ENCODE measurements around the gene C11orf86.

The C11orf86 gene

DNA sequence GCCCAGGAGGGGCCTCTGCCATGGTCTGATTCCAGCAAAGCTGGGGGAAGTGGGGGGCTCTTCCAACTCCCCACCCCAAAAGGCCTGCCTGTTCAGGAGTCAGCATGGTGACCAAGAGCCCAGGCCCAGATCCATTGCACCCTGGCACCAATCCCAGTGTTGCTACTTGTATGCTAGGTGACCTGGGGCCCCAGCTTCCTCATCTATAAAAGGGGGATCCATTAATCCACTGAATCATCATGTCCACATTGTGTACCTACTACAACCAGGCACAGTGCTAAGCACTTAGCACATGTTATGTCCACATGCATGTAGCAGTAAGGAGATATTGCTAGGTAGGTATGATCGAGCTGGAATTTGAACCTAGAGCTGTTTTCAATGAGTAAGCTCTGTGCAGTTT is 49.9 kb downstream of the C11orf86 start:
- Histone ChIP-seq H2AFZ (ENCODE audit: low read length, unreplicated experiment) (no peak overlapping the region), H3K27me3 (ENCODE audit: insufficient read depth, low read length) (no peaks in the 10 kb centered on the region), H3K4me3 (ENCODE audit: low read depth, low read length) (no peak overlapping the region; the same call in 1 of the 2 replicates), H3K36me3 (ENCODE audit: insufficient read depth, low read length) (no peaks in the 10 kb centered on the region), H3K4me1 (ENCODE audit: control insufficient read depth, insufficient read depth, low read length, unreplicated experiment) (peaks cover 32% of the 10 kb centered on the region), H3K79me2 (ENCODE audit: control insufficient read depth, insufficient read depth, low read length, unreplicated experiment) (no peaks in the 10 kb centered on the region), H3K27ac (ENCODE audit: low read depth, low read length) (no peak overlapping the region)

DNA sequence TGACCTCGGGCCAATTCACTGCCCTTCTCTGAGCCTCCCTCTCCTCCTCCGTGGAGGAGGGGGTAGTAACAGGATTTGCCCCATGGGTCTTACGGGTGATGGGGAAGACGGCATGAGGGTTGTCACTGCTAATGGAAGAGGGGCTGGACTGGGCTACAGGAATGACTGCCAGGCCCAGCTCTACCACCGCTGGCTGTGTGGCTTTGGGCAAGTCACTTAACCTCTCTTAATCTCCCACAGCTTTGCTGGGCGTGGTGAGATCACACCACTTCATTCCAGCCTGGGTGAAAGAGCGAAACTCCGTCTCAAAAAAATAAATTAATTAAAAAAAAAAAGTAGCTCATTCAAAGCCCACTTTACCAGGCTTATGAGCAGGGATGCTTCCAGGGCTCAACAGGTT is 50.6 kb downstream of the C11orf86 start:
- Histone ChIP-seq H3K4me1 (ENCODE audit: control insufficient read depth, insufficient read depth, low read length, unreplicated experiment) (peaks cover 37% of the 10 kb centered on the region), H2AFZ (ENCODE audit: low read length, unreplicated experiment) (no peak overlapping the region), H3K36me3 (ENCODE audit: insufficient read depth, low read length) (no peaks in the 10 kb centered on the region), H3K79me2 (ENCODE audit: control insufficient read depth, insufficient read depth, low read length, unreplicated experiment) (no peaks in the 10 kb centered on the region), H3K4me3 (ENCODE audit: low read depth, low read length) (no peak overlapping the region), H3K27me3 (ENCODE audit: insufficient read depth, low read length) (no peaks in the 10 kb centered on the region), H3K27ac (ENCODE audit: low read depth, low read length) (no peak overlapping the region)

Measured in ACC112 (cell line).